Sigmoid colon (tissue), 7 donors: ENCODE data around the gene HNRNPA1L2. TPM values are rescaled to one million over a fixed set of nuclear protein-coding genes. Genes with fewer than 3 reads are reported as not detected.

Experiments used
- DNase-seq: peaks from one replicate; pipeline ENCODE4 v3.0.0-alpha.2; 2019
- H3K27ac ChIP-seq, 4 donors: fragments of 200-600 bp; sonication (generic); one replicate each; pipeline ENCODE4 v1.5.1; 2016 to 2019; ENCODE audit warnings: mild to moderate bottlenecking in 1 of 4
- H3K27me3 ChIP-seq, 3 donors: fragments of 200-600 bp; sonication (generic); one replicate each; pipeline ENCODE4 v1.5.1; 2019; ENCODE audit warnings: mild to moderate bottlenecking in 1 of 3
- H3K36me3 ChIP-seq, 4 donors: fragments of 200-600 bp; sonication (generic); one replicate each; pipeline ENCODE4 v1.5.1; 2016 to 2019
- H3K4me1 ChIP-seq, 4 donors: fragments of 200-600 bp; sonication (generic); one replicate each; pipeline ENCODE4 v1.5.1; 2017 to 2019
- H3K4me3 ChIP-seq, 4 donors: fragments of 200-600 bp; sonication (generic); one replicate each; pipeline ENCODE4 v1.5.1; 2017 to 2019; ENCODE audit warnings: mild to moderate bottlenecking in 2 of 4, moderate library complexity in 1 of 4
- H3K9me3 ChIP-seq, 4 donors: fragments of 200-600 bp in 3 of 4; sonication (generic) in 3 of 4; one replicate each; pipeline versions ENCODE4 v1.5.1 to v1.6.1; 2013 to 2019
- CTCF ChIP-seq, 4 experiments: fragments of 450-650 bp in 3 of 4; fragments of 200-600 bp in 1 of 4; IDR thresholded peaks; one replicate each; pipeline ENCODE4 v1.5.1; 2016 to 2019; ENCODE audit warnings: antibody characterized with exemption in 4 of 4, mild to moderate bottlenecking in 3 of 4, moderate library complexity in 2 of 4
- EP300 ChIP-seq, 4 donors: sonication (generic); formaldehyde crosslinking; IDR thresholded peaks; one replicate each; pipeline ENCODE4 v1.6.1; 2017; ENCODE audit warnings: antibody characterized with exemption in 4 of 4
- POLR2A ChIP-seq, 2 donors: fragments of 450-650 bp; IDR thresholded peaks; one replicate each; pipeline ENCODE4 v1.6.1; 2016; ENCODE audit warnings: antibody characterized with exemption in 2 of 2, mild to moderate bottlenecking in 2 of 2, moderate library complexity in 2 of 2
- POLR2AphosphoS5 ChIP-seq, 4 donors: sonication (generic); formaldehyde crosslinking; IDR thresholded peaks; one replicate each; pipeline ENCODE4 v1.6.1; 2017; ENCODE audit warnings: antibody characterized with exemption in 4 of 4
- WGBS, 2 donors: extraction: QIAGEN DNeasy Blood & Tissue Kit; methylation state at CpG; one replicate each; pipeline ENCODE4 v1.1.7; 2013; 5-methylcytosine and 5-hydroxymethylcytosine counted together
- intact Hi-C: fragments of 100-400 bp; cut with DNase I; formaldehyde crosslinking; loops from one replicate; pipeline ENCODE4 v1.15.1; 2023
- polyA plus RNA-seq, 3 donors: library from polyadenylated mRNA; stranded (reverse); fragments of 200-250 nt; gene quantifications; one replicate each; pipeline ENCODE4 v1.2.3, GENCODE V29; 2013
- total RNA-seq, 4 donors: library from RNA; depleted of rRNA; stranded (reverse); fragments of >200 nt; gene quantifications; one replicate each; pipeline ENCODE4 v1.1.0, GENCODE V29; 2016
- donor health status: healthy with polysubstance abuse.
- donor health status: Bipolar disorder and iron deficiency.
- donor health status: healthy.

HNRNPA1L2 gene
- total and polyA plus RNA-seq, 7 donors, result 0.95 to 6.2 (median 3.6) TPM

GRCh38 chr13:52651897-52652195, 9.6 kb downstream of the HNRNPA1L2 start:
- intact Hi-C loops, result loop anchor here (2.0 to 10.0 kb wide), 4 partner anchors 35 to 1067 kb away; partner anchors contain the start of genes VPS36 and WDFY2
- Histone ChIP-seq H3K36me3 (peaks cover 0 to 17% (median 1%) of the 10 kb centered on the region in 4 donors), H3K27me3 (no peaks in the 10 kb centered on the region), H3K27ac (peak overlapping the region; percentile 93 to 95 (median 94)), H3K4me1 (peaks cover 0 to 45% (median 33%) of the 10 kb centered on the region in 4 donors), H3K4me3 (peak overlapping the region; percentile 70 to 85 (median 74)), H3K9me3 (no peaks in the 10 kb centered on the region)
- TF ChIP-seq CTCF (IDR thresholded peaks at IDR 0.05), result no peak
- TF ChIP-seq EP300 (IDR thresholded peaks at IDR 0.05), result no peak
- TF ChIP-seq POLR2A (IDR thresholded peaks at IDR 0.05), result no peak
- TF ChIP-seq POLR2AphosphoS5 (IDR thresholded peaks at IDR 0.05), result no peak
- 0 to 1% methylated on average over 7 of the region's 7 CpGs for WGBS, 2 donors
- DNase-seq, result no peak

GRCh38 chr13:52652196-52652979, 10.2 kb downstream of the HNRNPA1L2 start, which contains the start of gene SUGT1:
Gene SUGT1 (plus strand): TSS chr13:52652836. CDS start chr13:52652921, 85 bp downstream.
- Histone ChIP-seq H3K27ac (peak within 1 kb of the TSS; percentile 93 to 95 (median 94)), H3K4me3 (peak within 1 kb of the TSS; percentile 70 to 85 (median 74)), H3K9me3 (no peaks in the 10 kb centered on the region), H3K27me3 (no peaks in the 10 kb centered on the region), H3K4me1 (peaks cover 0 to 45% (median 33%) of the 10 kb centered on the region in 4 donors), H3K36me3 (peaks cover 0 to 17% (median 1%) of the 10 kb centered on the region in 4 donors)
- peak; percentile 73 to 93 (median 86) for TF ChIP-seq POLR2AphosphoS5 (IDR thresholded peaks at IDR 0.05)
- peak; percentile 72 to 73 for TF ChIP-seq POLR2A (IDR thresholded peaks at IDR 0.05)
- TF ChIP-seq EP300 (IDR thresholded peaks at IDR 0.05), result peak in 1 of 4 donors; percentile 37
- TF ChIP-seq CTCF (IDR thresholded peaks at IDR 0.05), result peak in 2 of 4 experiments; percentile 61 to 64
- WGBS, 2 donors, result 0% methylated on average over 61 of the region's 61 CpGs
- intact Hi-C loops, result loop anchor here (2.0 to 10.0 kb wide), 4 partner anchors 35 to 1068 kb away; partner anchors contain the start of genes VPS36 and WDFY2
- peak; percentile 98 for DNase-seq

GRCh38 chr13:52652980-52653303, 10.7 kb downstream of the HNRNPA1L2 start:
- Histone ChIP-seq H3K4me3 (peak overlapping the region; percentile 70 to 85 (median 74)), H3K9me3 (no peaks in the 10 kb centered on the region), H3K27ac (peak overlapping the region; percentile 93 to 95 (median 94)), H3K27me3 (no peaks in the 10 kb centered on the region), H3K4me1 (peaks cover 0 to 45% (median 33%) of the 10 kb centered on the region in 4 donors), H3K36me3 (peaks cover 0 to 22% (median 3%) of the 10 kb centered on the region in 4 donors)
- peak; percentile 73 for DNase-seq
- TF ChIP-seq POLR2A (IDR thresholded peaks at IDR 0.05) (no peak), POLR2AphosphoS5 (IDR thresholded peaks at IDR 0.05) (no peak), CTCF (IDR thresholded peaks at IDR 0.05) (peak in 3 of 4 experiments; percentile 3 to 68 (median 23)), EP300 (IDR thresholded peaks at IDR 0.05) (no peak)
- 0% methylated on average over 18 of the region's 18 CpGs for WGBS, 2 donors
- intact Hi-C loops, result loop anchor here (2.0 to 10.0 kb wide), 4 partner anchors 36 to 1068 kb away; partner anchors contain the start of genes VPS36 and WDFY2

GRCh38 chr13:52659340-52659739, 17.1 kb downstream of the HNRNPA1L2 start:
- WGBS, 2 donors, result 85 to 88% methylated on average over 2 of the region's 2 CpGs
- TF ChIP-seq EP300 (IDR thresholded peaks at IDR 0.05) (no peak), CTCF (IDR thresholded peaks at IDR 0.05) (no peak), POLR2A (IDR thresholded peaks at IDR 0.05) (no peak), POLR2AphosphoS5 (IDR thresholded peaks at IDR 0.05) (no peak)
- H3K4me1 ChIP-seq, result peaks cover 0 to 23% (median 14%) of the 10 kb centered on the region in 4 donors
- H3K9me3 ChIP-seq, result no peaks in the 10 kb centered on the region
- peaks cover 0 to 68% (median 18%) of the 10 kb centered on the region in 4 donors for H3K36me3 ChIP-seq
- no peak for DNase-seq
- intact Hi-C loops, result loop anchor here (10.0 kb wide), 1 partner anchor 1075 kb away; the partner anchor contains the start of gene WDFY2
- H3K27me3 ChIP-seq, result no peaks in the 10 kb centered on the region
- H3K4me3 ChIP-seq, result no peak overlapping the region
- no peak overlapping the region for H3K27ac ChIP-seq
